Nephron progenitor cell (in vitro differentiated cells): ENCODE measurements around the gene ANLN.

ENCODE experiments used
- DNase-seq: peaks from one replicate; pipeline ENCODE4 v3.0.0; 2021
- H3K27ac Mint-ChIP-seq: 2 replicates; pipeline ENCODE4 v1.8.0; 2021; ENCODE audit warnings: mild to moderate bottlenecking, moderate library complexity, mixed read lengths
- H3K27me3 Mint-ChIP-seq: 2 replicates; pipeline ENCODE4 v1.8.0; 2021; ENCODE audit warnings: mild to moderate bottlenecking, low read depth, mixed read lengths; ENCODE audit not compliant: poor library complexity
- H3K36me3 Mint-ChIP-seq: 2 replicates; pipeline ENCODE4 v1.8.0; 2021; ENCODE audit warnings: low read depth, mixed read lengths
- H3K4me1 Mint-ChIP-seq: 2 replicates; pipeline ENCODE4 v1.8.0; 2021; ENCODE audit warnings: mixed read lengths
- H3K4me3 Mint-ChIP-seq: 2 replicates; pipeline ENCODE4 v1.8.0; 2021; ENCODE audit warnings: mild to moderate bottlenecking, moderate library complexity, mixed read lengths
- H3K9me3 Mint-ChIP-seq: 2 replicates; pipeline ENCODE4 v1.8.0; 2021; ENCODE audit warnings: mild to moderate bottlenecking, moderate library complexity, mixed read lengths
- TF ChIP-seq, protein P1 (sequence below): fragments of 200-600 bp; sonication (generic); IDR thresholded peaks from 2 replicates; pipeline ENCODE4 v1.5.0; 2021; ENCODE audit warnings: antibody characterized with exemption

ANLN gene, protein sequence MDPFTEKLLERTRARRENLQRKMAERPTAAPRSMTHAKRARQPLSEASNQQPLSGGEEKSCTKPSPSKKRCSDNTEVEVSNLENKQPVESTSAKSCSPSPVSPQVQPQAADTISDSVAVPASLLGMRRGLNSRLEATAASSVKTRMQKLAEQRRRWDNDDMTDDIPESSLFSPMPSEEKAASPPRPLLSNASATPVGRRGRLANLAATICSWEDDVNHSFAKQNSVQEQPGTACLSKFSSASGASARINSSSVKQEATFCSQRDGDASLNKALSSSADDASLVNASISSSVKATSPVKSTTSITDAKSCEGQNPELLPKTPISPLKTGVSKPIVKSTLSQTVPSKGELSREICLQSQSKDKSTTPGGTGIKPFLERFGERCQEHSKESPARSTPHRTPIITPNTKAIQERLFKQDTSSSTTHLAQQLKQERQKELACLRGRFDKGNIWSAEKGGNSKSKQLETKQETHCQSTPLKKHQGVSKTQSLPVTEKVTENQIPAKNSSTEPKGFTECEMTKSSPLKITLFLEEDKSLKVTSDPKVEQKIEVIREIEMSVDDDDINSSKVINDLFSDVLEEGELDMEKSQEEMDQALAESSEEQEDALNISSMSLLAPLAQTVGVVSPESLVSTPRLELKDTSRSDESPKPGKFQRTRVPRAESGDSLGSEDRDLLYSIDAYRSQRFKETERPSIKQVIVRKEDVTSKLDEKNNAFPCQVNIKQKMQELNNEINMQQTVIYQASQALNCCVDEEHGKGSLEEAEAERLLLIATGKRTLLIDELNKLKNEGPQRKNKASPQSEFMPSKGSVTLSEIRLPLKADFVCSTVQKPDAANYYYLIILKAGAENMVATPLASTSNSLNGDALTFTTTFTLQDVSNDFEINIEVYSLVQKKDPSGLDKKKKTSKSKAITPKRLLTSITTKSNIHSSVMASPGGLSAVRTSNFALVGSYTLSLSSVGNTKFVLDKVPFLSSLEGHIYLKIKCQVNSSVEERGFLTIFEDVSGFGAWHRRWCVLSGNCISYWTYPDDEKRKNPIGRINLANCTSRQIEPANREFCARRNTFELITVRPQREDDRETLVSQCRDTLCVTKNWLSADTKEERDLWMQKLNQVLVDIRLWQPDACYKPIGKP

DNA sequence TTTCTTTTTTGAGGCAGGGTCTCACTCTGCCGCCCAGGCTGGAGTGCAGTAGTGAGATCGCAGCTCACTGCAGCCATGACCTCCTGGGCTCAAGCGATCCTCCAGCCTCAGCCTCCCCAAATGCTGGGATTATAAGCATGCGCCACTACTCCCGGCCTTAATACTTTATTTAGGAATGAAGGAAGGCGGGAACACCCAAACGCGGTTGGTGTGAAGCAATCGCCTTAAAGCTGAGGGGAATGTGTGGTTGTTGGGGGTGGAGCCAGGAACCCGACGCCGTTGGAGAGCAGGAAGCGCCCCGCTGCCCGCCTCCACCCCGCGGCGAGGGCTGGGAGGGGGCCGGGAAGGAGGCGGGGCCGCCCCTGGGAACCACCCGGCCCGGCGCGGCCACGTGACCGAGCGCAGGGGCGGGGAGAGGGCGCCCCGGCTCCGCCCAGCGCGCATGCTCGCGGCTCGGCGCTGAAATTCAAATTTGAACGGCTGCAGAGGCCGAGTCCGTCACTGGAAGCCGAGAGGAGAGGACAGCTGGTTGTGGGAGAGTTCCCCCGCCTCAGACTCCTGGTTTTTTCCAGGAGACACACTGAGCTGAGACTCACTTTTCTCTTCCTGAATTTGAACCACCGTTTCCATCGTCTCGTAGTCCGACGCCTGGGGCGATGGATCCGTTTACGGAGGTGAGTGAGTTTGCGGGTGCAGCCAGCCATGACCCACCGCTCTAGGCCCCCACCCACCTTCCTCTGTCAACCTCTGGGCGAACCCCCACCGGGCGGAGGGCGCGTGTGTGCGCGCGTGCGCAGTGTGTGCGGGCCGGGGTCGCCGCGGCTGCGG, at the start of gene ANLN:
ANLN (plus strand) TSS at position 492 of the 828 bp plus-strand sequence; CDS start at position 657, 165 bp downstream.
- peak within 1 kb of the TSS; percentile 91 for H3K4me3 Mint-ChIP-seq
- peak; percentile 92 for DNase-seq
- H3K36me3 Mint-ChIP-seq = peaks cover 12% of the 10 kb centered on the region
- H3K27me3 Mint-ChIP-seq = peaks cover 6% of the 10 kb centered on the region
- TF ChIP-seq, protein P1, sequence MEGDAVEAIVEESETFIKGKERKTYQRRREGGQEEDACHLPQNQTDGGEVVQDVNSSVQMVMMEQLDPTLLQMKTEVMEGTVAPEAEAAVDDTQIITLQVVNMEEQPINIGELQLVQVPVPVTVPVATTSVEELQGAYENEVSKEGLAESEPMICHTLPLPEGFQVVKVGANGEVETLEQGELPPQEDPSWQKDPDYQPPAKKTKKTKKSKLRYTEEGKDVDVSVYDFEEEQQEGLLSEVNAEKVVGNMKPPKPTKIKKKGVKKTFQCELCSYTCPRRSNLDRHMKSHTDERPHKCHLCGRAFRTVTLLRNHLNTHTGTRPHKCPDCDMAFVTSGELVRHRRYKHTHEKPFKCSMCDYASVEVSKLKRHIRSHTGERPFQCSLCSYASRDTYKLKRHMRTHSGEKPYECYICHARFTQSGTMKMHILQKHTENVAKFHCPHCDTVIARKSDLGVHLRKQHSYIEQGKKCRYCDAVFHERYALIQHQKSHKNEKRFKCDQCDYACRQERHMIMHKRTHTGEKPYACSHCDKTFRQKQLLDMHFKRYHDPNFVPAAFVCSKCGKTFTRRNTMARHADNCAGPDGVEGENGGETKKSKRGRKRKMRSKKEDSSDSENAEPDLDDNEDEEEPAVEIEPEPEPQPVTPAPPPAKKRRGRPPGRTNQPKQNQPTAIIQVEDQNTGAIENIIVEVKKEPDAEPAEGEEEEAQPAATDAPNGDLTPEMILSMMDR = no peak
- peaks cover 6% of the 10 kb centered on the region for H3K9me3 Mint-ChIP-seq
- peaks cover 43% of the 10 kb centered on the region for H3K4me1 Mint-ChIP-seq
- H3K27ac Mint-ChIP-seq = peak within 1 kb of the TSS; percentile 88

DNA sequence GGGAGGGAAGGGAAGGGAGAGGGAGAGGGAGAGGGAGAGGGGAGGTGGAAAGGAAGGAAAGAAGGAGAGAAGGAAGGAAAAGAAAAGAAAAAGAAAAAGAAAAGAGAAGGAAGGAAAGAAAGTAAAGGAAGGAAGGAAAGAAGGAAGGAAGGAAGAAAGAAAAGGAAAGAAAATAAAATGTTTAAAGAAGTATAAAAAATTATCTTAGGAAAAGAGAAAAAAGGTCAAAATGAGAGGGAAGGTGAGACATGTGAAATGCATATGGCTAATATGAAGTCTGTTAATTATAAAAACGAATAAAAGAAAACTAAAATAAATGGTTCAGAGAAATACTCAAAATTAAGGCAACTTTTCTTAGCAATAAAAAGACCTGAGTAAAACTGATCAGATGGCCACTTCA, 46.1 kb upstream of the ANLN start:
- Mint-ChIP-seq H3K27ac (no peak overlapping the region), H3K9me3 (peaks cover 5% of the 10 kb centered on the region), H3K36me3 (peaks cover 5% of the 10 kb centered on the region), H3K4me3 (no peak overlapping the region), H3K4me1 (no peaks in the 10 kb centered on the region), H3K27me3 (no peaks in the 10 kb centered on the region)
- no peak for DNase-seq
- TF ChIP-seq, protein P1 = no peak

DNA sequence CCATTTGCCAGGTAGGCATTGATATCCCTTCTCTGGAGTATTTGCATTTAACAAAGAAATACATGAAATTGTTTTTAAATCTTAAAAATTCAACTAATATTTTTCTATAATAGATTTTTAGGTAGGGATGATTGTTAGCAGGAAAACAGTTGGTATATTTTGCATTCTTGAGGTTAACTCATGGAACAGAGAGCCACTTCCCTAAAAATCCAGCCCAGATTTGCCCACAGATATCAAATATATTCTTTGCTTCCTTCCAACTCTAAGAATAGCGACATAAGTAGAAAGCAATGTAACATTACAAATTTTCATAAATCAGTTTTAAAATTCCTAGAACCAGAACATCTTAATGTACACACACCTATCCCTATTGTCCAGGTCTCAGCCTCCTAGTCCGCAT, 45.0 kb upstream of the ANLN start:
- peaks cover 5% of the 10 kb centered on the region for H3K9me3 Mint-ChIP-seq
- no peaks in the 10 kb centered on the region for H3K27me3 Mint-ChIP-seq
- TF ChIP-seq, protein P1 = no peak
- H3K4me3 Mint-ChIP-seq = no peak overlapping the region
- H3K4me1 Mint-ChIP-seq = no peaks in the 10 kb centered on the region
- peaks cover 5% of the 10 kb centered on the region for H3K36me3 Mint-ChIP-seq
- no peak for DNase-seq
- H3K27ac Mint-ChIP-seq = no peak overlapping the region

DNA sequence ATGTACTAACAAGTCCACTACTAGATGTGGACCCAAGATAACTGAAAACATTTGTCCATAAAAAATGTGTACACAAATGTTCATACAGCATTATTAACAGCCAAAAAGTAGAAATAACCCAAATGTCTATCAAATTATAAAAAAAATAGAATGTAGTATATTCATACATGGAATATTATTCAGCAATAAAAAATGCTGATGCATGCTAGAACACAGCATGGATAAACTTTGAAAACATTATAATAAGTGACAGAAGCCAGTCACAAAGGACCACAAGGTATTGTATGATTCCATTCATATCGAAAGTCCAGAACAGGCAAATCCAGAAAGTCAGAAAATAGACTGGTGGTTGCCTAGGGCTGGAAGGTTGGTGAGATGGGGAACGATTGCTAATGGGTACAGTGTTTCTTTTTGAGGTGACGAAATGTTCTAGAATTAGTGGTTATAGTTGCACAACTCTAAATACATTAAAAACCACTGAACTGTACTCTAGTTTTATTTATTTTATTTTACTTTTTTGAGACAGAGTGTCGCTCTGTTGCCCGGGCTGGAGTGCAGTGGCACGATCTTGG, 43.3 kb upstream of the ANLN start:
- H3K36me3 Mint-ChIP-seq = peaks cover 5% of the 10 kb centered on the region
- DNase-seq = no peak
- no peaks in the 10 kb centered on the region for H3K27me3 Mint-ChIP-seq
- TF ChIP-seq, protein P1 = no peak
- no peaks in the 10 kb centered on the region for H3K4me1 Mint-ChIP-seq
- H3K9me3 Mint-ChIP-seq = peaks cover 5% of the 10 kb centered on the region
- H3K27ac Mint-ChIP-seq = no peak overlapping the region
- no peak overlapping the region for H3K4me3 Mint-ChIP-seq

DNA sequence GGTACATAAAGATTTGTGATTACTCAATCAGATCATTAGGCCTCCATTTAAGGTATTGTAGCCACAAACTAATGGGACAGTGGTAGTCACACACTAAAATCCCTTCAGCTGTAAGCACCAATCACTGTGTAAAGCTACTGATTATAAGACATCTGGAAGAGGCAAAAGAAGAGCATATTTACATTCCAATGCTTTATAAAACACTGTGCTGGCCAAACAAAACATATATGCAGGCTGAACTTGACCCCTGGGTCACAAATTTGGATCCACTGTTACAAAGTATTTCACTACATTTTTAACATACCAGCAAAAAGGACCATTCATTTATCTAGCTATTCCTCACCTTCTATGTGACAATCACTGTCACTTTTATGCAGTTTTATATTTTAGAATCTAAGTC, 41.4 kb upstream of the ANLN start:
- DNase-seq = no peak
- peaks cover 5% of the 10 kb centered on the region for H3K9me3 Mint-ChIP-seq
- TF ChIP-seq, protein P1 = no peak
- H3K36me3 Mint-ChIP-seq = peaks cover 5% of the 10 kb centered on the region
- H3K27me3 Mint-ChIP-seq = no peaks in the 10 kb centered on the region
- no peaks in the 10 kb centered on the region for H3K4me1 Mint-ChIP-seq
- no peak overlapping the region for H3K27ac Mint-ChIP-seq
- no peak overlapping the region for H3K4me3 Mint-ChIP-seq
